ENCODE results near the gene STARD13.

STARD13 gene

DNA sequence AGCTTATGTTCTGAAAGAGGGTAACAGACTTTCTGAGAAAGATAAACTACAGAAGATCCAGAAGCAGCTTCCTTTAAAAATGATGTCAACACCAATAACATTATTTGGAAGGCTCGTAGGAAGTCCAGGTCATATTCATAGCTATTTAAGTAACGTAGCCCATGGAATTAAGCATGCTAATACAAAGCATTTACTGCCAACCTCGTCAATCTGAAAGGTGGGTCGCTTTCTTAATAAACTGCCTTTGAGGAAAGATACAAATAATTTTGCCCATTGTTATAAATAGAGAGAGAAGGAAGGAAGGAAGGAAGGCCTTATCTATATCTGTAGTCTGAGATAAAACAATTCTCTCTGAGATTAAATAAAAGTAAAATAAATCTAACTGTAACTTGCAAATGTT, 80.3 kb downstream of the STARD13 start:
- Mint-ChIP-seq H3K27ac (no peak overlapping the region), H3K9me3 (no peaks in the 10 kb centered on the region), H3K36me3 (no peaks in the 10 kb centered on the region), H3K4me3 (no peak overlapping the region), H3K4me1 (peaks cover 17% of the 10 kb centered on the region), H3K27me3 (peaks cover 9% of the 10 kb centered on the region)
- CTCF ChIA-PET, result no interaction called here
- DNase-seq, result no peak

DNA sequence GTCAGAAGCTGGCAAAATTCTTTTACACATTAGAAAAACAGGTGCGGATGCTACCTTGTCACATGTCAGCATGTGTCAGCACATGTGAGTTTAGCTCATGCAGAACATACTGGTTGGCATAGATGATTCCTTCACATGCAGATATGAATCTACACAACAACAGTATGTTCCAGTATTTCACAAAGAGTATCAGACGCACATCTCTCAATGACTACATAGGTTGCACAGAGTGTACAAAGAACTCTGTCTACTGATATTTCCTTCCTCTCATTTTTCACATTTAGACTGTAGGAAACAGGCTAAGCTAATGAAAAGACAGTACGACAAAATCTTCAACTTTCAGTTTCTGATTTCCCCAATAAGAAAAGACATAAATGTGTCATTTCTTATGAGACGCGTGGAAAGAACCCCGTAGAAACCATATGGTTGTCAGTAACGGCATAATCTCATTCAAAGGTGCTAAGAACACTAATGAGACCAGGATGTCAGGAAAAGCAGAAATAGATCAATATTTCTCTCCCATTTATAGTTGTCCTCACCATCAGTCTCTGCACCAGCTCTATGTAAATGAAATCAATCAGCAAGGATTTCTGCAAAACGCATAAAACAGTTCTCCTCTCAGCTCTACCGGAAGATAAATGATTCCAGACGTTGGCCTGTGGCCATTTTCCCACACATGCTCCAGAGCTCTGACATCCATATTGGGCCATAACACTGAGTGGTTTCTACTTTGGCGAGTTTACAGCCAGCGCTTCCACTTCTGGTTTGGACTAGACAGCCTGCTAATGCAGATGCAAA, 81.2 kb downstream of the STARD13 start:
- Mint-ChIP-seq H3K4me1 (peaks cover 17% of the 10 kb centered on the region), H3K27ac (no peak overlapping the region), H3K4me3 (no peak overlapping the region), H3K27me3 (peaks cover 9% of the 10 kb centered on the region), H3K36me3 (no peaks in the 10 kb centered on the region), H3K9me3 (no peaks in the 10 kb centered on the region)
- no peak for DNase-seq
- CTCF ChIA-PET, result no interaction called here

DNA sequence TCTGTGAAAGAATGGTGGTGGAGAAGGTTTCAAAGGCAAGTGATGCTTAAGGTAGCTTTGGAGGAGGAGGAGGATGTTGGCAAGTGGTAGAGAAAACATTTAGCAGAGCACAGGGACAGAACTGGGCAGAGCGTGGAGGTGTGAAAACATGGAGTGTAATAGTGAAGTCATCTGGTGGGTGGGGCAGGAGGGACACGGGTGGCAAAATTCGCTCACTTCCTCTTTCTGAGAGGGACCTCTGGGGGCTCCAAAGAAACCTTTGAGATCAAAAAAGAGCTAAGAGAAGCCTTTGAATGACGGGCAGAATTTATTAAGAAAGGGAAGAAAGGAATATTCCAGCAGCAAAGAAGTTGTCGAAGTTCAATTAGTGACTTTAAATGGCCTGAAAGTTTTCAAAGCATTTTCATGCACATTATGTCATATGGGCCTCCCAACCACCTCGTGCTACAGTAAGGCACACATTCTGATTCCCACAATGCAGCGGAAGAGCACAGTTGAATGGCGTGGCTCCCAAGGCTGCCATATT, 82.8 kb downstream of the STARD13 start:
- Mint-ChIP-seq H3K27ac (no peak overlapping the region), H3K9me3 (no peaks in the 10 kb centered on the region), H3K36me3 (no peaks in the 10 kb centered on the region), H3K4me3 (no peak overlapping the region), H3K27me3 (peaks cover 5% of the 10 kb centered on the region), H3K4me1 (peaks cover 17% of the 10 kb centered on the region)
- CTCF ChIA-PET, result no interaction called here
- DNase-seq, result no peak

DNA sequence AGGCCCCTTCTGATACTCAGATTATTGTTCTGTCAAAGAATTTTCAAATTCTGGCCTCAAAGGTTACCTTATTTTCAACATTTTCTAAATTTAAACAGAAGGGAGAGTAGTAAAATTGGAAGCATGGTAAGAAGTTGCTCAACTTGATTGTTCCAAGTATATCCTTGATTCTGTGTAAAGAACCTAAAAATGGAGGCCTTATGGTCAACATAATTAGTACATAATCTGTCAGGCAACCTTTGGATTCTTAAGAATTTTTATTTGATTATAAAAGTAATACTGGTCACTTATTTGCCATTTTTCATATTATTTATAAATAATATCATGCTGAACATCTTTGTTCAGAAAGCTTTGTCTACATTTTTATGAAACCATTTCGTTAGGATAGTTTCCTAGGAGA, 83.9 kb downstream of the STARD13 start:
- no peaks in the 10 kb centered on the region for H3K9me3 Mint-ChIP-seq
- H3K36me3 Mint-ChIP-seq, result no peaks in the 10 kb centered on the region
- H3K4me1 Mint-ChIP-seq, result peaks cover 14% of the 10 kb centered on the region
- no peak overlapping the region for H3K4me3 Mint-ChIP-seq
- H3K27ac Mint-ChIP-seq, result no peak overlapping the region
- no peak for DNase-seq
- CTCF ChIA-PET, result no interaction called here
- H3K27me3 Mint-ChIP-seq, result peaks cover 5% of the 10 kb centered on the region

DNA sequence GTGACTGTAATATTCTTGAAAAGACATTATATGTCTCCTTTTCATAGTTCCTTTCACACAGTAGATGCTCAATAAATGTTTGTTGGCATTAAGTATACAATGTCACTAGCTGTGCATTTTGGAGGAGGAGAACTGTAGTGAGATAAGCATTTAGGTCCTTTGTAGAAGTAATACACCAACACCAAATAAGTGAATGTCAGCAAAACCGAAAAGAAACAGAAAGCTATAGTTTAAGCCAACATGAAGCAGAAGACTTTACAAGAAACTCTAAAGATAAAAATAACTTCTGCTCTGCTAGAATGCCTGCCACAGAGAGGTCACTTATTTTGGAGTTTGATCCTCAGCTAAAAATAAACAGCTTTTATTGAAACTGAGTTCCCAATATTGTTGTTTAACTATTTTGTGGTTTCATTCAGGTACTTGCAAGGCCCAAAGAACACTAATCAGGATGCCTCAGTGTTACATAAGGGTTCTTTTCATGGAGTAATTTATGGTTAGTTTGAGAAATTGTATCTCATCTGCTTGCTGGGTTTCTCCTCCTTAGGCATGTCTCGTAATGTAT, 86.2 kb downstream of the STARD13 start:
- no peak overlapping the region for H3K27ac Mint-ChIP-seq
- no peaks in the 10 kb centered on the region for H3K9me3 Mint-ChIP-seq
- DNase-seq, result no peak
- CTCF ChIA-PET, result no interaction called here
- no peaks in the 10 kb centered on the region for H3K36me3 Mint-ChIP-seq
- peaks cover 3% of the 10 kb centered on the region for H3K4me1 Mint-ChIP-seq
- peaks cover 5% of the 10 kb centered on the region for H3K27me3 Mint-ChIP-seq
- H3K4me3 Mint-ChIP-seq, result no peak overlapping the region

DNA sequence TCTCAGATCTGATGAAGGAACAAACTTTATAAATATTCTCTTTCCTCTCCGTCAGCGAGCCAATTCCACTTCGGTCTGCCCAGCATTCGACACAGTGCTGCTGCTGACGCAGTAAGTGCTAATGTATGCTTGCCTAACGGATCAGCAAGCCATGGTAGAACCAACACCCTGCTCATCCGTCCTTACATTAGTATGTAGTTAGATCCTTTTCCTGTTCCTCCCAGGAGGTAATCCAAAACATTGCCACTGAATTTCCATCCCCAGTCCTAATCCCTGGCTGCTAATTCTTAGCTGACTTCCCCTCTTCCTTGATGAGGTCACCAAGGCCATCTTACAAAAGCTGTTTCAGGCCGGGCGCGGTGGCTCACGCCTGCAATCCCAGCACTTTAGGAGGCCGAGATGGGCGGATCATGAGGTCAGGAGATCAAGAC, 88.0 kb downstream of the STARD13 start:
- no peak overlapping the region for H3K27ac Mint-ChIP-seq
- H3K27me3 Mint-ChIP-seq, result peaks cover 2% of the 10 kb centered on the region
- no peak for DNase-seq
- peaks cover 3% of the 10 kb centered on the region for H3K4me1 Mint-ChIP-seq
- H3K36me3 Mint-ChIP-seq, result no peaks in the 10 kb centered on the region
- H3K4me3 Mint-ChIP-seq, result no peak overlapping the region
- CTCF ChIA-PET, result no interaction called here
- H3K9me3 Mint-ChIP-seq, result no peaks in the 10 kb centered on the region

DNA sequence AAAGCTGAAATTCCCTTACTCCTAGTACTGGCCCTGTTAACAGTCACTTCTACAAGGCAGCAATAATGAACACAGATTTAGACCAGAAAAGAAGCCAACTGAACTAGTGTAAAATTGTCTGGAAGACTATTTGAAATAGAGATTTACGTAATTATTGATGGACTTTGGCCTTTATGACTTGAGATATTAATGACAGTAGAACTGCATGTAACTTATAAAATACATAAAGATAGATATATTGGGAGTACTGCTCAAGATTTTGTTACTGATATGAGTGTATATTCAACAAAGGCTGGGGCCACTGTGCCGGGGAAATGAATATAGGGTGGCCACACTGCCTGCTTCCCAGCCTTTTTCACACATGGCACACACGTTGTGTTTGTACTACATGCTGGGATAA, 88.8 kb downstream of the STARD13 start:
- peaks cover 3% of the 10 kb centered on the region for H3K4me1 Mint-ChIP-seq
- H3K36me3 Mint-ChIP-seq, result no peaks in the 10 kb centered on the region
- H3K9me3 Mint-ChIP-seq, result no peaks in the 10 kb centered on the region
- no peak overlapping the region for H3K4me3 Mint-ChIP-seq
- H3K27ac Mint-ChIP-seq, result no peak overlapping the region
- CTCF ChIA-PET, result no interaction called here
- no peaks in the 10 kb centered on the region for H3K27me3 Mint-ChIP-seq
- DNase-seq, result no peak

DNA sequence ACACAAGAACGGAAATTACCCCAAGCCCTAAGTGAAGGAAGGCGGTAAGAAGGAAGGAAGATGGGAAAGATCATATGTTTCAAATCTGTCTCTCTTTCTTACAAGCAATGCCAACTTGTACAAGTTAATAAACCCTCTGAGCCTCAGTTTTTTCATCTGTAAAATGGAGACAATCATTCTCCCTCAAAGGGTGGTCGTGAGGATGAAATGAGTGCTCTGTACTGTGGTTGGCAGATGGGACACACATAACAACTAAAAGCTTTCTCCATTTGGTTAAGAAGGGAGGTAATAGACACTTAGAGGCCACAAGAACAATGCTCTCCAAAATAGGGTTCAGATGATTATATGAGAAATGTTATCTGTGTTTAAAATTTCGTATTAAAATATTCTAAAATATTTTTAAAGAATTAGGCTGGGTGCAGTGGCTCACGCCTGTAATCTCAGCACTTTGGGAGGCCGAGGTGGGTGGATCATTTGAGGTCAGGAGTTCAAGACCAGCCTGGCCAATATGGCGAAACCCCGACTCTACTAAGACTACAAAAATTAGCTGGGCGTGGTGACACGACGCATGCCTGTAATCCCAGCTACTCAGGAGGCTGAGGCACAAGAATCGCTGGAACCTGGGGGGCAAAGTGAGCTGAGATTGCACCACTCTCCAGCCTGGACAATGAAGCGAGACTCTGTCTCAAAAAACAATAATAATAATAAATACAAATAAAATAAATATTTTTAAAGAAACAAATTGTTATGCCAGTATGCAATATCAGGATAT, 89.7 kb downstream of the STARD13 start:
- DNase-seq, result no peak
- no peak overlapping the region for H3K27ac Mint-ChIP-seq
- CTCF ChIA-PET, result no interaction called here
- peaks cover 3% of the 10 kb centered on the region for H3K4me1 Mint-ChIP-seq
- H3K27me3 Mint-ChIP-seq, result no peaks in the 10 kb centered on the region
- H3K9me3 Mint-ChIP-seq, result no peaks in the 10 kb centered on the region
- H3K36me3 Mint-ChIP-seq, result no peaks in the 10 kb centered on the region
- H3K4me3 Mint-ChIP-seq, result no peak overlapping the region

DNA sequence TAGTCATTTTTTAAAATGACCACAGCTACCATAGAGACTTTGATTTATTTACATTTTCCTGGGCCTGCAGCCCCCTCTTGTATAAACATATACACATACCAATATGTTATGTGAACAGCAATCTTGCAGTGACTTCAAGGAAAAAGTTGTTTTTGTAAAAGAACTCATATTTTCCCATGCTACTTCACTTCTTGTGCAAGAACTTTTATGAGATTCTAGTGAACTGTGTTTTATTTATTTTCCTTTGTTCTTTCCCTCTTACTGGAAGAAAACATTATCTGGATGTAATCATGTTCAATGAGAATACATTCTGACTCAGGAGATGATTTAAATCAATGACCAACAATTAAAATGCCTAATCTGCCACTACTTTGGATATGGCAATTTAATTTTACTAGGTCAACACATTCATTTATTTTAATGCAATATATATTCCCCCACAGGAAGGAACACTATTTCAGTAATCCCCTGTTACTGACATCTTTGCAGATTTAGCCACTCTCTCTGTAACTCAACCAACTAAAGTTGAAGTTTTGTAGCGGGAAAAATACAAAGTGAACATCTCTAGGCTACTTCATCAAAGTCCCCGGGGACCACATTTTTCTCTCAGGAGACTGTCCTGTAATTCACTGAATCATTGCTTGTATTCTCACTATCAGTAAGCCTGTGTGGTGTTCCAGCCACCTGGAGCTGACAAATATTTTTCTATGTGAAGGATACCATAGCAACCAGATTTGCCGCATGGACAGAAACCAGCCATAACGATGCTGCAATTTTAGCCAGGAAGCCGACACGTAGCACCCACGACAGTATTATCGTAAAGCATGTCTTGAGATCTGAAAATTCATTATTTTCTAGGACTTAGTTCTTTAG, 90.5 kb downstream of the STARD13 start:
- CTCF ChIA-PET, result no interaction called here
- no peaks in the 10 kb centered on the region for H3K36me3 Mint-ChIP-seq
- H3K4me1 Mint-ChIP-seq, result peaks cover 3% of the 10 kb centered on the region
- no peak for DNase-seq
- H3K27me3 Mint-ChIP-seq, result no peaks in the 10 kb centered on the region
- H3K9me3 Mint-ChIP-seq, result no peaks in the 10 kb centered on the region
- H3K4me3 Mint-ChIP-seq, result no peak overlapping the region
- H3K27ac Mint-ChIP-seq, result no peak overlapping the region

DNA sequence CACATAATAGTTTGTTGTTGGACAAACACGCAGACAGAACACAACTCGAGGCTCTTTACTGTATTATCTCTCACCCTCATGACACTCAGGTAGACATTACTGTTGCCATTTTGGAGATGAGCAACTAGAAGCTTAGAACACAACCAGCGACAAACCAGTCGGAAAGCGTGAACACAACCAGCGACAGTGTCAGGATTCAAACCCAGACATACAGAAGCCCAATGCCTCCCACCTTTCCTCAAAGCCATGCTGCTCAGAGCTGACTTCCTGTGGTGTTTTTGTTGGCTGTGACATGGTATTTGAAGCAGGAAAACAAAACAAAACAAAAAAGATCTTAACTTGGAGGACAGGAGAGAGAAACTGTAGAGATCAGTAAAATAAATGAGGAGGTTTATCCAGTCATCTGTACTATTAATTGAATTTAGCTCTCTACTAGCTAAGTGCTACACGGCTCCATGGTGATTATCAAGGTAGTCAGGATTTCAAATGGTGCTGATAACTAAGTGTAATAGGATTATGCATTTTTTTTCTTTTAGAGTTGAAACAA, 92.1 kb downstream of the STARD13 start:
- Mint-ChIP-seq H3K36me3 (no peaks in the 10 kb centered on the region), H3K27me3 (no peaks in the 10 kb centered on the region), H3K4me3 (no peak overlapping the region), H3K9me3 (no peaks in the 10 kb centered on the region), H3K4me1 (peaks cover 4% of the 10 kb centered on the region), H3K27ac (no peak overlapping the region)
- DNase-seq, result no peak
- CTCF ChIA-PET, result interaction anchor here (1.5 kb wide), 1 partner anchor 34 kb away, joined by 4 read pairs; no protein-coding TSS in a partner anchor

DNA sequence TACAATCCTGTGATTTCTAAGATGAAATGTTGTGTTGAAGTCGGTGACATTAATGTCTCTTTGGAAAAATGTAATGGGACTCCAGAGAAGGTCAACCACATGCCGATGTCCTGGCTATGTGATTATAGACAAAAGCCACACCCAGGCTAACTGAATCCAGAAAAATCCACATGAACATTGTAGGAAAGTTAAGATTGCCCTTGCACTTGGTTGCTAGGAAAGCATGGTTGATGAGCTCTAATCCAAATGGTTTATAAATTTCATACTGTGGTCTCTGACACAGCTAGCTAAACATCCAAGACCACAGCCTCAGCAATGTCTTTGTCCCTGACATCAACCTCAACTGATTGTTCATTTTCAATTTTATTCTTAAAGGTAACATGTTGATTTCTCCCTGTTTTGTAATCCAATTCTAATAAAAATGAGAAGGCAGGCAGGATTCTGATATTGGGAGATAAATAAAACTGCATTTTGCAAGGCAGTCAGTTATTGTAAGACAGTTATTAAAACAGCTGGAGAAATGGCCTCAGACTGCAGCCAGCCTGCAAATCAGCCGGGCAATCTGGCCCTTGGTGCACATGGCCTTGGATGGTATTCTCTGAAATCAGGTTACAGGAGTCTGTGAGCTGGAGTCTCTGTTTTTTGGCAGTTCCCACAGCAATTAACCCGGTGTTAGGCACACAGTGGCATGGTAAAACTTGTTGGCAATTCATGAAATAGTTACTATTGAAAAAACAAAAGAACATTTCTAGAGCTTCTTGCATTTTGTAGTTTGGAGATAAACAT, 93.9 kb downstream of the STARD13 start:
- Mint-ChIP-seq H3K4me3 (no peak overlapping the region), H3K36me3 (no peaks in the 10 kb centered on the region), H3K4me1 (peaks cover 10% of the 10 kb centered on the region), H3K27ac (no peak overlapping the region), H3K9me3 (no peaks in the 10 kb centered on the region), H3K27me3 (peaks cover 4% of the 10 kb centered on the region)
- CTCF ChIA-PET, result interaction anchor here (0.6 to 1.5 kb wide), 2 partner anchors 36 to 134 kb away, joined by 3 to 4 read pairs; no protein-coding TSS in a partner anchor
- DNase-seq, result no peak

DNA sequence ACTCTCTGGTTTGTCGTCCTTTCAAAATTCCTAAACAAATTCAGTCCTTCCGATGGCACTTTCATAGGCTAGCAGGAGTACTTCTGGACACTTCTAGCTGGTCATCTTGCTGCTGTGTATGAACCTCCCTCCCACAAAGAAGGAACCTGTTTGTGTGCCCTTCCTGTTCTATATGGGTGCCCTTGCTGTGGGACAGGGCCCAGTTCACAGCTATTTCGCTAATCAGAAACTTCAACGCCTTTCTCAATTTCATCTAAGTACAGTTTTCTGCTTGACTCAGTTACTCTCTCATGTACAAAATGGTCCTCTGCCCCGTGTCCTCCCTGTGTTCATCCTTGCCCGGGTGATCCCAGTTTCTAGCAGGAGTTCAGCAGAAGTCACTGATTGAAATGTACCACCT, 96.1 kb downstream of the STARD13 start:
- Mint-ChIP-seq H3K36me3 (no peaks in the 10 kb centered on the region), H3K9me3 (no peaks in the 10 kb centered on the region), H3K27ac (no peak overlapping the region), H3K4me3 (no peak overlapping the region), H3K4me1 (peaks cover 10% of the 10 kb centered on the region), H3K27me3 (peaks cover 10% of the 10 kb centered on the region)
- CTCF ChIA-PET, result no interaction called here
- no peak for DNase-seq
